GM19351 (cell line): ENCODE data around the gene ZFYVE28.
"Not testable (repeated sequence)": the region's sequence is repeated elsewhere in the genome, so short reads cannot be mapped to it uniquely, and the experiment has no call there.

ENCODE experiments used
- ATAC-seq: cut with Tn5 transposase; IDR thresholded peaks from one replicate; pipeline ENCODE4 v1.9.1; 2021; ENCODE audit warnings: mild to moderate bottlenecking, moderate library complexity; ENCODE audit not compliant: unreplicated experiment

ZFYVE28 gene

DNA sequence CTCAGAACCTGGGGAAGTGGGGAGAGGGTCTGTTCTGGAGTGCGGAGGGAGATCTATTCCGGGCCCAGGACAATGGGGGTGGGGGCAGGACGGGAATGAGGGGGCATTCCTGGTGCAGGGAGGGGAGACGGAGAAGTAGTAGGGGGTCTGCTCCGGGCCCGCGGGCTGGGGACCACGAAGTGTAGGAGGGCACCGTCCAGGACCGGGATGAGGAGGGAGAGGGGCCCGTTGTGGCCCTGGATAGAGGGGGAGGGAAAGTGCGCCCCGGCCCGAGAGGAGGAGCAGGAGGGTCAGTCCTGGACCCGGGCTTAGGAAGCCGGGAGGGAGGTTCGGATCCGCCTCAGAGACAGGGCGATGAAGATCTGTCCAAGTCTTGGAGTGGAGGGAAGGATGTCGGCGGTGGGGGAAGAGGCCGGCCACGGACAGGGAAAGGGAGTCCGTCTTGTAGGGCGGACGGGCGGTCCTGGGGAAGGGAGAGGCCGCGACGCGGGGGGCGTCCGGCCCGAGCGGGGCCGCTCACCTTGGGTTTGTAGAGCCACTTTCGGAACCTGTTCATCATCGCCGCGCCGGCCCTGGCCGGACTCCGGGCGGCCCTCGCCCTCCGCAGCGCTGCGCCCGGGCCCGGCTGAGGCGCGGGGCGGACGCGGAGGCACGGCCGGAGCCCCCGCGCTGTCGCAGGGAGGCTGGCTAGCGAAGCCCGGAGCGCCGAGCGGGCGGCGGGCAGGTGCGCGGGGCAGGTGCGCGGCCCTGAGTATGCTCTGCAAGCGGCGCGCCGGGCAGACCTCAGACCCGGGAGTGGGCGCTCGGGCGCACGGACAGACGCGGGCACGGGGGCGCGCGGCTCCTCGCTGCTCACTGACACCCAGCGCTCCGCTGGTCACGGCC lies at the start of gene ZFYVE28:
TSS of gene ZFYVE28 (minus strand) at position 881 of the 885 bp plus-strand sequence. CDS start at position 559, 322 bp downstream.
- no peak for ATAC-seq

DNA sequence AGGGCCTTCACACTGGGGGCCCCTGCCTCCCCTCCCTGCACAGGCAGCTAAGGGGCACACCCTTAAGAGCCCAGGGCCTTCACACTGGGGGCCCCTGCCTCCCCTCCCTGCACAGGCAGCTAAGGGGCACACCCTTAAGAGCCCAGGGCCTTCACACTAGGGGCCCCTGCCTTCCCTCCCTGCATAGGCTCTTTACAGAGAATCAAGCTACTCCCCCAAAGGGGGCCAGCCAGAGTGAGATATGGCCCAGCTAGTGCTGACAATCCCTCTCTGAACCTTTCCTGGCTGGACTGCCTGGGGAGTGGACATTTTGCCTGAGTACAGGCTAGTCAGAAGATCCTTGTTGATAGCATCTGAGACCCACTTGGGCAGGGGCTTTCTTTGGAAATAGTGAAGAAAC lies 47.1 kb upstream of the ZFYVE28 start:
- not testable (repeated sequence) for ATAC-seq

DNA sequence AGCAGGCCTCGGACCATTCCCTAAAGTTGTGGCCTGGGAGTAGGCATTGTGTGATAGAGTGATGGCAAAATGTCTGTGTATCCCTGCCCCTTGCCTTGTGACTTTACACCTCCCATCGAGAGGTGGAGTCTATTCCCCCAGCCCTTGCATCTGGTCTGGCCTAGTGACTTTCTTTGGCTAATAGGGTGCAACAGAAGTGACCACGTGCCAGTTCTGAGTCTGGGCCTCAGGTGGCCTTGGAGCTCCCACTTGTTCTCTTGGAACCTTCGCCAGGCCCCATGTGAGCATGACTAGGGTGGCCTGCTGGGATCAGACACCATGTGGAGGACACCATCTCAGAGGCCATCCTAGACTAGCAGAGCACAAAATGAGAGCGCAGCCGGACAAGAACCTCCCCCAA lies 46.6 kb upstream of the ZFYVE28 start:
- ATAC-seq: no peak

DNA sequence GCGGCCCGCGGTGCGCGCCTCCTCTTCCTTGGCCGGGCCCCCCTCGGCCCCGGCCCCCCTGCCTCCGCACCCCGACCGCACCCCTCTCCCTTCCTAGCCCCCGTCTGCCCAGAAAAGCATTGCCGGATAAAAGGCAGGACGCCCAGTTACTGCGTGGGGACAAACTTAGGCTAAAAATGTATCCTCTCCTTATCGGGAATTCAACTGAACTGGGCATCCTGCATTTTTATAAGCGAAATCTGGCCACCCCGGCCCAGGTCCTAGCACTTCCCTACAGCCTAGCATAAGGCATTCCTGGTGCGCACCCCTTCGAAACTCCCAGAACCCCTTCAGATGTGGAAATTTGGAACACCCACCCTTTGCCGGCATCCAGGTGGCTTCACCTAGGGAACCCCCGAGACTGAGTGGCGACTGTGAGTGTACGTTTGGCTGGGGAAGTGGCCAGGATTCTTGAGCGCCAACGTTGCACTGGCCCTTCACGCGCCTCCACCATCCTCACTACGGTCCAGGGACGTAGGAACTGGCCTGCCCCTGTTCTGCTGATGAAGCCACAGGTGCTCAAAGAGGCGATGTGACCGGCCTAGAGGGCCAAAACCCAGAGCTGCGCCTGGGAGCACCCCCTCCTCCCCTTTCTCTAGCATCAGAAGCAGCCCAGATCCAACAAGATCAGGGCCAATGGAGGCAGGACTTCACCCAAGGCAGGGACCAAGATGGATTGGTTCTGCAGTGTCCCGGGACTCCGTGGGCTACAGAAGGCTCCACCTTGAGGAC lies 44.7 kb upstream of the ZFYVE28 start:
- no peak for ATAC-seq

DNA sequence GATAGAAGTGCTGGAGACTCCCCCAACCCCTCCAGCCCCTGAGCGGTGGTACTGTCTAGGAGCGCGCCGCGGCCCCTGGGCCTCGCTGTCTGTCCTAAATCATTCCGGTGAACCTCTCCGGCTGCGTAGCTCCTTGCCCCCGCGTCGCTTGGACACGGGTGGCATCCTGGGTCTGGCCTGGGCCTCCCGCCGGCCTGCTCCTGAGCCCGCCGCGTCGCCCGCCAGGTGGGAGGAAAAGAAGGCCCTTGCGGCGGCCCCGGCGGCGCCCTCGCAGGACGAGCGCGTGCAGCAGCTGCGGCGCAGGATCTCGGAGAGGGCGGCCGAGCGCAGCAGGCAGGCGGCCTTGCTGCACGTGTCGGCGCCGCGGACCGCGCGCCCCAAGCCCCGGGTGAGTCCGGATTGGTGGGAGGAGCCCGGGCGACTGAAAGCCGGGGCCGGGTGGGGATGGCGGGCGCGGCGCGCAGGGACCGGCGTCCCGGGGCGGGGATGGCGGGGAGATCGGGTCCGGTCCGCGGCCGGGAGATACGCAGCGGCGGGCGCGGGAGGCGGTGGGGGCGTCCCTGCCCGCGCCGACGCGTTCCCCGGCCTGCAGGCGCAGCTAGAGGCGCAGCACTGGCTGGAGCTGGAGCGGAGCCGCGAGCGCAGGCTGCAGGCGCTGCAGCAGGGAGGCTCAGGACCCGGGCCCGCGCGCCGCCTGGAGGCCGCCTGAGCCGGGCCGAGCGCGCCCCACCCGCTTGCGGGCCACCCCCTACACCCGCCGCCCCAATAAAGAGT lies 44.0 kb upstream of the ZFYVE28 start:
- peak; percentile 80 for ATAC-seq

DNA sequence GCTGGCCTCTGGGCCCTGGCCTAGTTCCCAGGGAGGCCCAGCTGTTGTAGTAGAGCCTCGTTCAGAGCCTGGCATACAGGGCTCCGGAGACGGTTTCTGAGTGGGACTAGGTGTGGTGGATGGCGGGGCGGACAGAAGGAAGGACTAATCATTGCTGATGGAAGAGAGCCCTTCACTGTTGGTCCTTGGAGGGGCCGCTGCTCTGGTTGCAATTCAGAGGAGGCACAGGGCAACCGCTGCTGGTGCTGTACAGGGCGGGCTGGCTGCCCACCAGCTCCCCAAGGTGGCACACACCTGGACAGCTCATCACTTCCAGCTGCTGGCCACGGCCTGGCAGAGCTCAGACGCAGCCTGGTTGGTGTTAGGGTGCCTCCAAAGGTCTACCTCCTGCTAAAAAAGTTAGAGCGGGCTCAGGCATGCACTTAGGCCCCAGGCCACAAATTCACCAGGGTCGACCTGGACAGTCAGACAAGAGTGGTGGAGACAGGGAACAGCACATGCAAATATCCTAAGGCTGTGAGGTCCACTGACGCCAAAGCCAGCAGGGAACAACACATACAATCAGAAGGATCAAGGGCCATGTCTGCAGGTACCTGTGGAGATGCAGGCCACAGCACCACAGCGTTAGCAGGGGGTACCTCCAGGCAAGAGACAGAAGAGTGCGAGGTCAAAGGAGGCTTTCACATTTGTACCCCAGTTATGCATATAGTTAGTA lies 43.0 kb upstream of the ZFYVE28 start:
- ATAC-seq: no peak

DNA sequence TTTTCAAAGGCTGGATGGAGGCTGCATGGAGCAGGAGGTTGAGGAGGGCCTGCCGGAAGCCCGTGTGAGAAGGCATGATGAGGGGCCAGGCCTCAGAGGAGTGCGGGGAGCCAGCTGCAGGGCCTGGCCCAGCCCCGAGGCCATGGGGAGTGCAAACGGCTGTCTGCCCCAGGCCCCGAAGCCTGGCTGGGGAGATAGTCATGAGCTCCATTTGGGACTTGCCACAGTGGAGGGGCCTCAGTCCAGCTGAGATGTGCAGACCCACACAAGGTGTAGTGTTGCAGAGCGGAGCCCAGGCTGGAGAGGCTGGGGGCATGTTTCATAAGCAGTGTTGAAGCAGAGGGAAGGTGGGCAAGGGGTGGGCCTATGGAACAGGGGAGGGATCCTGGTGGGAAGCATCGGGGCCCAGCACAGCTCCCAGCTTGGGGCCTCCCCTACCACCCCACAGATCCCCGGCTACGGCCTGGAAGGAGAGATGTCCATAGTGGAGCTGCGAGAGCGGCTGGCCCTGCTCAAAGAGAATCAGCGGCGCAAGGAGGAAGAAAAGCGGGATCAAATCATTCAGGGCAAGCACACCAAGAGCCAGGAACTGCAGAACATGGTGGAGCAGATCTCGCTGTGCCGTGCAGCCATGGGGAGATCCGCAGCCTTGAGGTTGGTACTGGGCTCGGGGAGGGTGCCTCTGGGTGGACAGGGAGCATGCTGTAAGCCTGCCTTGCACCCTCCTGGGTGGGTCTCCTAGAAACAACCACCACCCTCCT lies 41.3 kb upstream of the ZFYVE28 start:
- ATAC-seq: no peak

DNA sequence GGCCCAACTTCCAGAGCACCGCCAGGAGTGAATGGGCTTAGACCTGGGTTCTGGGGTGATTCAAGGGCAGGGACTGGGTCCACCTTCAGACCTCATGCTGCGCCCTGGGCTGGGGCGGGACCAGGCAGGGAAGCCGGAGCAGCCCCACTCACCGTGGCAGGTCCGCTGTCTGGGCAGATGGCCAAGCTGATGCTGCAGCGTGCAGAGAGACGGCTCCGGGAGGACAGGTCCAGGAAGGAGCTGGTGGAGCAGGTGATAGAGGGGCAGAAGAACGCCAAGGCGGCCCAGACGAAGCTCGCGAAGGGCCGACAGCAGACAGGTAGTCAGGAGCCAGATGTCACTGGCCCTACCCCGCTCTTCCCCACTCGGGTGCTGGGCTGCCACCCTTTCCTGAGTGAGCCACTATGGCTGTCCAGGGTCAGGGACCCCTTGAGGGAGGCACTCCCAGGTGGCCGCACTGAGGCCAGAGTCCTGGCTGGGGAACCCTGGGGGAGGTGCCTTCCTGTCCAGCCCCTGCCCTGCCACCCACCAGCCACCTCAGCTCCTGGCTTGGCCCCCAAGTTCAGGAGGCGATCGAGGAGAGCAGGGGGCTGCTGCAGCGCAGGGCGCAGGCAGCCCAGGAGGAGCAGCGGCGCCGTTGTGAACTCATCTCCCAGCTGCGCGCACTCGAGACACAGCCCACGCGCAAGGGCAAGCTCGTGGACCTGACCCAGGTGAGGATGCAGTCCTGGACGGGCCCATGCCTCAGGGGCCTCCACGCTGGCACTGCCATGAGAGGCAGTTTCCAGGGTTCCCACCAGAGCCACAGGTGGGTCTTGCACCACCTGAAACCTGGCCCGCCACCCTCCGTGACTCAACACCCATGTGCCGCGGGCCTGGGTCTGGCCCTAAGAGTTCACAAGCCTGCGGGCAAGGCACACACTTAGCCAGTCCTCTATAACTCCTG lies 40.4 kb upstream of the ZFYVE28 start:
- ATAC-seq: no peak

DNA sequence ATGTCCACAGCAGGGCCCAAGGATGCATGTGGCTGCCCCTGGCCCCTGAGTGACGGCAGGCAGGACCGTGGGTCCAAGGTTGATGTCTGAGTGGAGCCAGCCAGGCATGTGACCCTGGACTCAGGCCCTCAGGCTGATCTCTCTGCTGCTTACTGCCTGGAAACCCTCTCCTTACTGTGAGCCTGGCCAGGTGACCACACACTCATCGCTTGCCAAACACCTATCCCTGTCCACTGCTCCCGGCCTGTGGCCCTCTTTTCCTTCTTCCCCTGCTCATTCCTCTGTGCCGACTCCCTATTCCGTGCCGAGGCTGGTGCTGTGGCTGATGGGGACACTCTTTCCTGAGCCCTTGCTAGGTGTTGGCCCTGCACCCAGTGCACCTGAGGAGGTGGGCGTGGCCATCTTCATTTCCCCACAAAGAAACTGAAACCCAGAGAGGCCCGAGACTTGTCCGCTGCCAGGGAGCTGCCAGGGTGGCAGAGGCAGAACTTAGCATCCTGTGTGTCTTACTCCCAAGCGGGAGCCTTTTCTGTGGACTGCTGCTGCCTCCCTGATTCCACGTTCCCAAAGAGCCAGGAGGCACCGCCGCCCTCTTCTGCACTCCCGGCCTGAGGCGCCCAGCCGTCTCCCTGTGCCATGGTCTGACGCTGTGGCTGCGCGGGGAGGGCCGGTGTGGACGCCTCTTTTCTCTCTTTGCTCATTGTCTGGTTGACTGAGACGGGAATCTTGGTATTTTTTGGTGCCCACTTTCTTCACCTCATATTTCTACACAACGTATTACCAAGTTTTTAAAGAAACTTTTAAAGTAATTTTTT lies 39.2 kb upstream of the ZFYVE28 start:
- ATAC-seq: no peak

DNA sequence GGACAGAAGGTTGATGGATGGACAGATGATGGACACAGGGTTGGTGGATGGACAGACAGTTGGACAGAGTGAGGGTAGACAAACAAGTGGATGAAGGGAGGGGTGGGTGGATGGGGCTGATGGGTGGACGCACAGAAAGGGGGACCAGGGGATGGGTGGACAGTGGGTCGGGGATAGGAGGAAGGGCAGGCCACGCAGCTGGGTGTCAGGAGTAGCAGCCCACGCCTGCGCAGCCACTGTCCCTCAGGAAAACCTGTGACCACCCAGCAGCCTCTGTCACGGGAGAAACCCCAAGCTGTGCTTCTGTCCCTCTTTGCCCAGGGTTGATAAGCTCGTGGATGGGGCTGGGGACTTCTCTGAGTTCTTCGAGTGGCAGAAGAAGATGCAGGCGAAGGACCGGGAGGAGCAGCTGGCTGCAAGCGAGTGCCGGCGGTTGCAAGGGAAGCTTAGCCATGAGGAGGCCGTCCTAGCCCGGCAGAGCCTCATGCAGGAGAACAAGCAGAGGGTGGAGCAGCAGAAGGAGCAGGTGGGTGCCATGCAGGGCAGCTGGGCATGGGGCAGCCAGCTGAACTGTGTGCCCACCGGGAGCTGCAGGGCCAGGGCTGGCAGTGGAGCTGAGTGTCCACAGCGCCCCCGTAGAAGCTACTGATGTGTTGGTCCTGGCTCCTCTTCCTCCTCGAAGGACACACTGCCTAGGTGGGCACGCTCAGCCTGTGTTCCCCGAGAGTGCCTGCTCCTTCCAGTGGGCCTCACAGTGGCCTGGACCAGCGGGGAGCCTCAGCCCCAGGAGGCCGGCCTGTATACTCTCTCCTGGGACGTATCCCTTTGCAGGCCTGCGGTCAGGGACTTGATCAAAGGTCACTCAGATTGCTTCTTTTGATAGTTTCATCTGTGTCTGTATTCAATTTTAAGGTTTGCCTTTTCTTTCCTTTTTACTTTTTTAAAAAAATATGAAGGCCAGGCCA lies 33.7 kb upstream of the ZFYVE28 start:
- ATAC-seq: no peak

DNA sequence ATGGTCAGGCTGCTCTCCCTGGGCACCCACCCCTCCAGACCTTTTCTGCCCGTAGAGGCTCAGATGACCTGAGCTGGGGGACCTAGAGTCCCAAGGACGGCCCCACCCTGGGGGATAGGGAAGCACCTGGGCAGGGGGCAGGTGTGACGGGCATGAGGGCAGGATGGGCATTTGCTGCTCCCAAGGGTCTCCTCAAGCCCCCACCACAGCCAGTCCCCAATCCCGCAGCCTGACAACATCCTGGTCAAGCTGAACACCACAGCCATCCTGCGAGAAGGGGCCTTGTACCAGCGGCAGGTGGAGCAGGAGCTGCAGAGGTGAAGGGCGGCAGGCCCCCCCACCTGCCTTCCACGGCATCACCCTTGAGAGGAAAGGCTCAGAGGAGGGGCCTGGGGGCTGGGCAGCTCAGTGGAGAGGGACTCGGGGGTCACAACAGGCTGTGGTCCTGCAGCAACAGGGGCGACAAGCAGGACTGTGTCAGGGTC lies 32.6 kb upstream of the ZFYVE28 start:
- ATAC-seq: no peak

DNA sequence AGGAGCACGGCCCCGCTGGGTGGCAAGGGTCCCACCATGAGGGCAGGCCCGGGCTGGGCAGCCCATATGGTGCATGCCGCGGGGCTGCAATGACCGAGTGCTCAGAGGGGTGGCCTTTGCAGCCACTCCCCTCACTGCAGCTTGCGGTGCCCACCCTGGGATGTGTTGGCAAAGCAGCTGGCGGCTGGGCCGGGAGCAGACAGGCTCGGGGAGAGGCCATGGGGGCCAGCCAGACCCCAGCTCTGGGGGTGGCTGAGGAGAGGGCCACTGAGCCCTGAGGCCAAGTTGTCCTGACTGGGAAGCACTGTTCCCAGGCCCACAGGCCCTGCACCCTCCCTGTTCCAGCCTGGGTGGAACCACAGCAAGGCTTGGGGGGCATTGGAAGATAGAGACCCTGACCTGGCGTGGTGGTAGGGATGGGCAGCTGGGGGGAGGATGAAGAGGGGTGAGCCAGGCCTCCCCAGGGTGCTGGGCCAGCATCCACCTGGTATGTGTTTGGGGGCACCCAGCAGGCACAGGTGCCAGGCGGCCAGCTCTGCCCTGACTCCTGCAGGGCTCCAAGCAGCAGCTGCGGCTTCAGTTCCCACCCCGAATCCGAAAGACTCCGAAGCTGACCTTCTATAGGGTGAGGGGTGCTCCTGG lies 32.1 kb upstream of the ZFYVE28 start:
- ATAC-seq: no peak

DNA sequence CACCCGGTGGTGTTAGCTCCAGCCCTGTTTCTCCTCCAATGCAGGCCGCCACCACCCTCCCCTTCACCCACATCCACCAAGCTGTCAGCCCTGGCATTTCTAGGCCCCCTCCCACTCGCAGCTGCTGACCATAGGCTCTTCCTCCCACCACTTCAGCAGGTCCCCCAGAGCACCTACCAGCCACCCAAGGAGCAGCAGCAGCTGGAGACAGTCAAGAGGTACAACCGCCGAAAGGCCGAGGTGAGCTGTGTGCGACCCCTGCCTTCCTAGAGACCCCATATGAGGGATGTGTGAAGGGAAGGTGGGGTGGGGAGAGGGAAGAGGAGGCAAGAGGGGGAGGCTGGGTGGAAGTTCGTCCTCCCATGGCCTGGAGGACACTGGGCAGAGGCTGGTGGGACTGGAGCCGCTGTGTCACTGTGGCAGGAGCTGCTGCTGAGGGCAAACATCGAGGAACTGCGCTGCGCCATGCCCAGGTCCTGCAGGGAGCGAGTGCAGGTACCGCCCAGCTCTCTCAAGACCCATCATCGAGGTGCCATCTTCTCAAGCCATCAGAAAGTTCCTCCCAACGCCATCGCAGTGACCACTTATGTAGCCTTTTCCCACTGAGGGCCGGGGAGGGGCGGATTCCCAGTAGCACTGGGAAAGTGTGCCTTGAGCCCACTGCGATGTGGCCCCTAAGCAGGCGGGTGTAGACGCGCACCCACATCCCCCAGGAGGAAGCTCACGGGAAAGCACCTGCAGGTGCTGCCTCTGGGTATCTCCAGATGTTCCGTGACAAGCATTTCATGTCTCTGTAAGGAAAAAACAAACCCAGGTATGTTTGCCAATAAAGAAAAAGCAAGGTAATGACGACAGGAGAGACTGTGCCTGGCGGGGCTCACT lies 31.3 kb upstream of the ZFYVE28 start:
- ATAC-seq: no peak

DNA sequence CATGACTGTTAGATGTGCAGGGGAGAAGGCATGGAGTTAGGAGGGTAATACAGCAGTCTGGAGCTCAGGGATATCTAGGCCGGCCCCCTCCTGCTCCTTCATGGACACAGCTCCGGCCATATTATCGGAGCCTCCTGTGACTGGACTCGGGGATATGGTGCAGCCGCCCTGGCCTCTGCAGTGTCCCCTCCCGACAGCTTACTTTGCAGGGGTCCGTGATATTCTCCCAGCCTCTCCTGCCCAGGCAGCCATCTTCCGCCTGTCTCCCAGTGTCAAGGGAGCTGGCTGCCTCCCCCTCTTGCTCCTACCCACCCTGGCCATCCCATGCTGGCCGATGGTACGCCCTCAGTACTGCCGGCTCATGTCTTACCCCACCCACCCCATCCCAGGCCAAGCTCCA lies 30.6 kb upstream of the ZFYVE28 start:
- ATAC-seq: no peak

DNA sequence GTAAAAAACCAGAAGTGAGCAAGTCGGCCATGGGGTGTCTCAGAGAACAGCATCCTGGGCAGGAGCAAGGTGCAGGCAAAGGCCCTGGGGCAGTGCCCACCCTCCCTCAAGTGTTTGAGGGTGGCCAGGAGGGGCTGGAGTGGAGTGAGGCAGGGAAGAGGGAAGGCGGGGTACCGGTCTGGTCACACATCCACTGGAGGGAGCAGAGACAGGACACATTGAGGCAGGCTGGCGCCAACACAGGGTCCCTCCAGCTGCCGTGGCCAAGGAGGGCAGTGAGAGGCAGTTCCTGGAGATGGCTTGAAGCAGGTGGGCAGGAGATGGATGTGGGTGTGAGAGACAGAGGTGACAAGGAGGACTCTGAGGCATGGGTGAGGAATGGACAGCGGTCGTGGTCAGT lies 30.1 kb upstream of the ZFYVE28 start:
- no peak for ATAC-seq
